ENCODE measurements around the gene DAP. TPM values are rescaled to one million over a fixed set of nuclear protein-coding genes. Genes with fewer than 3 reads are reported as not detected.

DAP gene
- total RNA-seq, 4 donors from 2014 or later: 47.8 to 57.3 (median 50.0) TPM

DNA sequence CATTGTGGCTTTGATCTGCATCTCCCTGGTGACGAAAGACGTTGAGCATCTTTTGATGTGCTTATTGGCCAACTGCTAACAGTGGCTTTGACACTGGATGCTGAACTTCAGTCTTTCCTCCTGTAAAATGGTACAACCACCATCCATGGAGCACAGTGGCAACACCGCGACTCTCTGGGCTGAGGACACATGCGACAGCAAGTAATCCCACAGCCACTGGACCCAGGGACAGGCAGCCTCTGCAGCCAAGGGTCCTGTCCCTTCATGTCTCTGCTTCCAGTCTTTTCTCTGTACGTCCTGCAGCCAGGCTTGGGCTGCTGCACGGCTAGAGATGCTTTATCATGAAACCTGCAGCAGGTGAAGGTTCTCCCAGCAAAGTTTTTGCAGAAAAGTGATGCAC is 83.5 kb downstream of the DAP start:
- TF ChIP-seq, protein P1, sequence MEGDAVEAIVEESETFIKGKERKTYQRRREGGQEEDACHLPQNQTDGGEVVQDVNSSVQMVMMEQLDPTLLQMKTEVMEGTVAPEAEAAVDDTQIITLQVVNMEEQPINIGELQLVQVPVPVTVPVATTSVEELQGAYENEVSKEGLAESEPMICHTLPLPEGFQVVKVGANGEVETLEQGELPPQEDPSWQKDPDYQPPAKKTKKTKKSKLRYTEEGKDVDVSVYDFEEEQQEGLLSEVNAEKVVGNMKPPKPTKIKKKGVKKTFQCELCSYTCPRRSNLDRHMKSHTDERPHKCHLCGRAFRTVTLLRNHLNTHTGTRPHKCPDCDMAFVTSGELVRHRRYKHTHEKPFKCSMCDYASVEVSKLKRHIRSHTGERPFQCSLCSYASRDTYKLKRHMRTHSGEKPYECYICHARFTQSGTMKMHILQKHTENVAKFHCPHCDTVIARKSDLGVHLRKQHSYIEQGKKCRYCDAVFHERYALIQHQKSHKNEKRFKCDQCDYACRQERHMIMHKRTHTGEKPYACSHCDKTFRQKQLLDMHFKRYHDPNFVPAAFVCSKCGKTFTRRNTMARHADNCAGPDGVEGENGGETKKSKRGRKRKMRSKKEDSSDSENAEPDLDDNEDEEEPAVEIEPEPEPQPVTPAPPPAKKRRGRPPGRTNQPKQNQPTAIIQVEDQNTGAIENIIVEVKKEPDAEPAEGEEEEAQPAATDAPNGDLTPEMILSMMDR (IDR thresholded peaks at IDR 0.05): no peak
- ATAC-seq (ENCODE audit: low FRiP score) (no peak), DNase-seq (ENCODE audit: low spot score) (no peak)

DNA sequence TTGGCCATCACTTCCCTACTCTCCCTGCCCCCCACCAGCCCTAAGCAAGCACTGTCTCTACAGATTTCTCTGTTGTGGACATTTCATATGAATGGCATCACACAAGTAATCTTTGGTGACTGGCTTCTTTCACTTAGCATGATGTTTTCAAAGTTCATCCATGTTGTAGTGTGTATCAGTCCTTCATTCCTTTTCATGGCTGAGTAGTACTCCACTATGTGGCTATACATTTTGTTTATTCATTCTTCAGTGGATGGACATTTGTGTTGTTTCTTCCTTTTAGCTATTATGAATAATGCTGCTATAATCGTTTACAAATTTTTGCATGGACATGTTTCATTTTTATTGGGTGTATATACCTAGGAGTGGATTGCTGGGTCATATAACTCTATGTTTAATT is 84.1 kb downstream of the DAP start:
- DNase-seq (ENCODE audit: low spot score) (no peak), ATAC-seq (ENCODE audit: low FRiP score) (no peak)
- TF ChIP-seq, protein P1 (IDR thresholded peaks at IDR 0.05): no peak

DNA sequence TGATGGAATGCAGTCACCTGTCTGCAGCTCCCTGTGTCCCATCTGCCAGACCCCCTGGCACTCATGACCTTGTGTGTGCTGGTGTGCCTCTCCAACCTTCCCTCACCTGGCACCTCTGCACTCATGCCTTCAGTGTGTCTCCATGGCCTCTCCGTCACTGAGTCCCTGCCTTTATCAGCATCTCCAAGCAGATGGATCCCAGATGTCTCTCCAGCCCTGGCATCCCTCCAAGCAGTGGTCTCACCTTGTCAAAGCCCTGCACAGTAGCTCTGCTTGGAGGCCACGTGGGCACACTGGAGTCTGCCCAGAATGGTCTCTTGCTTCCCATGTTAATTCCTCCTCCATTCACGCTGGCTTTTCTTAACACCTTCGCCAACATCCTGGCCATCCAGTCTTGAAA is 84.8 kb downstream of the DAP start:
- ATAC-seq (ENCODE audit: low FRiP score): no peak

DNA sequence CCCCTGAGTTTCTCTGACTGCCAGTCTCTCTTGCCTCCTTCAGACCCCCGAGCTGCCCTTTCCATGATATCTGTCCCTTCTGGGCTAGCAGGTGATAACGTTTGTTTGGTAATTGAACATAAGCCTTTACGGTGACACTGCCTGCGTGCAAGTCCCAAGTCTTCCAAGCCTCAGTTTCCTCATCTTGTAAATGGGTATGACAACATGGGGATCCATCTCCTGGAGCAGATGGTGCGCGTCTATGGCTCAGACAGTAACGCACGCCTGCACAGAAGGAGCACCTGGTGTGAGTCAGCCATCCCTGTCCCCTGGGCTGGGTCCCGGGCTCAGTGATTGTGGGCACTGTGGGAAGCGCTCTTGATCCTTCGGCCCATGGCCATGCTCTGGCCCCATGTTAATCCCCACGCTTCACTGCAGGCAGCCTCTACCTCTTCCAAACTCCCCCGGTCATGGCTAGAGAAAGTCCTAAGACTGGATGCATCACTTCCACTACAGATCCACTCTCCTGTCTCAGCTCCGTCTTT is 85.8 kb downstream of the DAP start:
- TF ChIP-seq, protein P1 (IDR thresholded peaks at IDR 0.05): no peak
- ATAC-seq (ENCODE audit: low FRiP score): no peak
- no peak for DNase-seq (ENCODE audit: low spot score)

More for the DNA sequence above, 84.8 kb downstream of the DAP start:
- TF ChIP-seq, protein P1 (IDR thresholded peaks at IDR 0.05): no peak
- no peak for DNase-seq (ENCODE audit: low spot score)

DNA sequence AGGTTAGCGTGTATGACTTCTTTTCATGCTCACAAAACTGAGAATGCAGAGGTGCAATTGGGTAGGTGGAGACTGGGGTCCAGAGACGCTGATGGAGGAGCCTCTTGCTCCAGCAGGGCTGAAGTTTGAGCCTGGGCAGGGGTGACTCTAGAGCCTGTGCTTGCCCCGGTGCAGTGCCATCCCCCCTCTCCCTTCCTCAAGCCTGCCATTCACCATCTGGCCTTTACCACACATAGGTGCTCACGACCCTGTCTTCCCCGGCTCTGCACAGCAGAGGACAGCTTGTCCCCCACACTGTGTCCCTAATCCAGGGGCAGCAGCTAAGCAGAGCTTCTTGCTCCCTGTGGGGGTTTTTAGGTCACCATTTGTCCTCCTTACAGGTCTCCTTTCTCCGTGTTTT is 86.5 kb downstream of the DAP start:
- DNase-seq (ENCODE audit: low spot score): no peak
- TF ChIP-seq, protein P1 (IDR thresholded peaks at IDR 0.05): no peak
- no peak for ATAC-seq (ENCODE audit: low FRiP score)

DNA sequence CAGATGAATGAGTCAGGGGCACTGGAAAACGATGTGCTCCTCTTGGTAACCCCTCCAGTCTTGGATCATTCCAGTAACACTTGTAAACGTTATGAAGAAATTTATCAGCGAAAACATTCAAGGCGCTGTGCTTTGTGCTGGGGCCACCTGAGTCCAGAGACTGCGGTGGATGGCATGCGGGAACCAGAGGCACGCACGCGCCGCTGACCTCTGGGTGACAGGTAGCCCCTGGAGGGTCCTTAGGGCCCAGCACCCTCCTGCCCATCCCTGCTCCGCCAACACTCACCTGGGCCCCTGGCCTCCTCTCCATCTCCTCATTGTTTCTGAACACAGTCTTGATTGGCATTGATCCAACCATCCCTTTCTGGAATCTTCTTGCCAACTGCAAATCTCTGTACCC is 86.9 kb downstream of the DAP start:
- ATAC-seq (ENCODE audit: low FRiP score): no peak
- no peak for DNase-seq (ENCODE audit: low spot score)
- TF ChIP-seq, protein P1 (IDR thresholded peaks at IDR 0.05): no peak

DNA sequence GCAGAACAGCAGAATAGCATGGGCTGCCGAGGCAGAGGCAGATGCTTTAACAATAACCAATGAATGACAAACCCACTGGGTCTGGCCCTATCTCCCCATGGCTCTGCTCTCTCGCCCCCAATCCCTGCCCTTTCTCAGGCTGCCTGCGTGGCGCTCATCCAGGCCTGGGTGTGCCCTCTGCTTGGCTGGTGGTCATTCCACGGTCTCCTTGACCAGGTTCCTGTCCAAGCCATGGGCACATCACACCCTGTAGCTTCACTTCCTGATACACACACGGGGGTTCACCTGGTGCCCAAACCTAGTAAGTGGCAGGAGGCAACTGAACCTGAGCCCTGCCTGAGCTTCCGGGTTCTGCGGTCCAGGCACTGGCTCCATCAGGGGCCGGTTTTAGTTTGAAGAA is 87.6 kb downstream of the DAP start:
- no peak for ATAC-seq (ENCODE audit: low FRiP score)
- DNase-seq (ENCODE audit: low spot score): no peak

More for the DNA sequence above, 87.6 kb downstream of the DAP start:
- TF ChIP-seq, protein P1 (IDR thresholded peaks at IDR 0.05): no peak
